Erythroblast (primary cell): ENCODE data around the gene AP2S1.
A peak's percentile ranks its signal among the peaks of the same experiment; 100 is the strongest.
"Not testable (repeated sequence)": the region's sequence is repeated elsewhere in the genome, so short reads cannot be mapped to it uniquely, and the experiment has no call there.

Experiments
- DNase-seq, 2 experiments: peaks; one replicate each; lab custom pipeline; 2025; lab: John Stamatoyannopoulos, UW
- GATA1 ChIP-seq: IDR thresholded peaks from 2 replicates; pipeline ENCODE4 v1.6.1; 2011; ENCODE audit warnings: low read depth, mild to moderate bottlenecking, control low read depth, low read length, moderate library complexity
- POLR2A ChIP-seq: IDR thresholded peaks from 2 replicates; pipeline ENCODE4 v1.6.1; 2011; ENCODE audit warnings: mild to moderate bottlenecking, low read length

AP2S1 gene

GRCh38 chr19:46878613-46879375 lies 28.1 kb upstream of the AP2S1 start:
- TF ChIP-seq POLR2A (no peak), GATA1 (no peak)
- no peak for DNase-seq

- no peak for DNase-seq
- no peak for TF ChIP-seq GATA1
- TF ChIP-seq POLR2A = no peak
Measured at GRCh38 chr19:46875657-46876056, 25.0 kb upstream of the AP2S1 start.

GRCh38 chr19:46875234-46875633 lies 24.6 kb upstream of the AP2S1 start:
- TF ChIP-seq GATA1 = no peak
- no peak for TF ChIP-seq POLR2A
- no peak for DNase-seq

- TF ChIP-seq GATA1 = no peak
- TF ChIP-seq POLR2A = no peak
- DNase-seq = no peak
Measured at GRCh38 chr19:46872967-46873366, 22.3 kb upstream of the AP2S1 start.

GRCh38 chr19:46871173-46871572 lies 20.5 kb upstream of the AP2S1 start:
- DNase-seq = not testable (repeated sequence)

GRCh38 chr19:46868025-46868802 lies 17.6 kb upstream of the AP2S1 start:
- no peak for DNase-seq
- no peak for TF ChIP-seq POLR2A
- TF ChIP-seq GATA1 = no peak

- TF ChIP-seq GATA1 (no peak), POLR2A (no peak)
- DNase-seq = no peak
Measured at GRCh38 chr19:46867170-46867569, 16.5 kb upstream of the AP2S1 start.

- TF ChIP-seq GATA1 (no peak), POLR2A (no peak)
- peak; percentile 34 to 67 for DNase-seq
Measured at GRCh38 chr19:46866407-46867136, 15.9 kb upstream of the AP2S1 start.

GRCh38 chr19:46863818-46864629 lies 13.4 kb upstream of the AP2S1 start:
- DNase-seq = no peak
- TF ChIP-seq GATA1 = no peak
- no peak for TF ChIP-seq POLR2A

- no peak for TF ChIP-seq GATA1
- no peak for TF ChIP-seq POLR2A
- peak; percentile 21 to 46 for DNase-seq
Measured at GRCh38 chr19:46862974-46863632, 12.5 kb upstream of the AP2S1 start.

GRCh38 chr19:46862503-46862834 lies 11.8 kb upstream of the AP2S1 start:
- TF ChIP-seq POLR2A = no peak
- TF ChIP-seq GATA1 = no peak
- DNase-seq = peak; percentile 47 to 56

- TF ChIP-seq GATA1 (no peak), POLR2A (no peak)
- DNase-seq = peak; percentile 47 to 67
Measured at GRCh38 chr19:46861691-46862502, 11.3 kb upstream of the AP2S1 start.
